ENCODE measurements around the gene ZNF778.
A peak's percentile ranks its signal among the peaks of the same experiment; 100 is the strongest.
"Not testable (repeated sequence)": the region's sequence is repeated elsewhere in the genome, so short reads cannot be mapped to it uniquely, and the experiment has no call there.

ZNF778 gene

GRCh38 chr16:89217138-89217387 is 440 bp upstream of the ZNF778 start:
- DNase-seq (ENCODE audit: low read depth): no peak

- DNase-seq (ENCODE audit: low read depth): no peak
These were observed 1.9 kb downstream of the ZNF778 start for GRCh38 chr16:89219365-89219764.

GRCh38 chr16:89221604-89222003 is 4.1 kb downstream of the ZNF778 start:
- DNase-seq (ENCODE audit: low read depth): no peak

GRCh38 chr16:89222931-89223330 is 5.4 kb downstream of the ZNF778 start:
- no peak for DNase-seq (ENCODE audit: low read depth)

GRCh38 chr16:89224665-89225064 is 7.2 kb downstream of the ZNF778 start:
- DNase-seq (ENCODE audit: low read depth): no peak

- no peak for DNase-seq (ENCODE audit: low read depth)
These were observed 12.8 kb downstream of the ZNF778 start for GRCh38 chr16:89230255-89230654.

GRCh38 chr16:89232107-89232506 is 14.6 kb downstream of the ZNF778 start:
- no peak for DNase-seq (ENCODE audit: low read depth)

GRCh38 chr16:89233678-89234490 is 16.4 kb downstream of the ZNF778 start:
- DNase-seq (ENCODE audit: low read depth): no peak

- DNase-seq (ENCODE audit: low read depth): no peak
These were observed 20.2 kb downstream of the ZNF778 start for GRCh38 chr16:89237733-89238132.

GRCh38 chr16:89241187-89242007 is 23.9 kb downstream of the ZNF778 start:
- peak; percentile 24 for DNase-seq (ENCODE audit: low read depth)

- no peak for DNase-seq (ENCODE audit: low read depth)
These were observed 25.3 kb downstream of the ZNF778 start for GRCh38 chr16:89242795-89243200.

- DNase-seq (ENCODE audit: low read depth): no peak
These were observed 26.2 kb downstream of the ZNF778 start for GRCh38 chr16:89243664-89244063.

- not testable (repeated sequence) for DNase-seq (ENCODE audit: low read depth)
These were observed 26.8 kb downstream of the ZNF778 start for GRCh38 chr16:89244264-89244663.

GRCh38 chr16:89244754-89245153 is 27.3 kb downstream of the ZNF778 start:
- DNase-seq (ENCODE audit: low read depth): no peak

- DNase-seq (ENCODE audit: low read depth): no peak
These were observed 28.9 kb downstream of the ZNF778 start for GRCh38 chr16:89246383-89246902.

- DNase-seq (ENCODE audit: low read depth): peak; percentile 11
These were observed 29.6 kb downstream of the ZNF778 start for GRCh38 chr16:89246903-89247733.

- not testable (repeated sequence) for DNase-seq (ENCODE audit: low read depth)
These were observed 30.2 kb downstream of the ZNF778 start for GRCh38 chr16:89247734-89248075.

- no peak for DNase-seq (ENCODE audit: low read depth)
These were observed 30.9 kb downstream of the ZNF778 start for GRCh38 chr16:89248196-89248982.

GRCh38 chr16:89253548-89254287 is 36.2 kb downstream of the ZNF778 start:
- DNase-seq (ENCODE audit: low read depth): no peak

GRCh38 chr16:89256651-89257254 is 39.2 kb downstream of the ZNF778 start:
- DNase-seq (ENCODE audit: low read depth): no peak

Measured in non-pigmented ciliary epithelial cell (primary cell).